IPS-15b (cell line): ENCODE data around the gene PRDM15.

Experiments
- H3K27me3 ChIP-seq: one replicate; pipeline ENCODE4 v1.6.1; 2013; ENCODE audit warnings: low read length; ENCODE audit not compliant: control insufficient read depth, insufficient read depth
- H3K36me3 ChIP-seq: one replicate; pipeline ENCODE4 v1.6.1; 2013; ENCODE audit warnings: low read length; ENCODE audit not compliant: control insufficient read depth, insufficient read depth
- H3K4me1 ChIP-seq: one replicate; pipeline ENCODE4 v1.6.1; 2013; ENCODE audit warnings: mild to moderate bottlenecking, low read length; ENCODE audit not compliant: control insufficient read depth, insufficient read depth
- H3K4me3 ChIP-seq: one replicate; pipeline ENCODE4 v1.5.1; 2013; ENCODE audit warnings: low read depth, low read length
- H3K9ac ChIP-seq: one replicate; pipeline ENCODE4 v1.6.1; 2013; ENCODE audit warnings: low read depth, mild to moderate bottlenecking, low read length
- H3K9me3 ChIP-seq: one replicate; pipeline ENCODE4 v1.6.1; 2013; ENCODE audit warnings: mild to moderate bottlenecking, low read length; ENCODE audit not compliant: control insufficient read depth, insufficient read depth

The PRDM15 gene

GRCh38 chr21:41878831-41879189 is 334 bp downstream of the PRDM15 start:
- Histone ChIP-seq H3K36me3 (no peaks in the 10 kb centered on the region), H3K4me1 (peaks cover 6% of the 10 kb centered on the region), H3K9ac (no peak overlapping the region), H3K4me3 (no peak overlapping the region), H3K9me3 (no peaks in the 10 kb centered on the region), H3K27me3 (no peaks in the 10 kb centered on the region)

- Histone ChIP-seq H3K4me1 (peaks cover 6% of the 10 kb centered on the region), H3K4me3 (peak overlapping the region; percentile 75), H3K9ac (no peak overlapping the region), H3K27me3 (no peaks in the 10 kb centered on the region), H3K9me3 (no peaks in the 10 kb centered on the region), H3K36me3 (no peaks in the 10 kb centered on the region)
Measured at GRCh38 chr21:41877901-41878830, 978 bp downstream of the PRDM15 start.

DNA sequence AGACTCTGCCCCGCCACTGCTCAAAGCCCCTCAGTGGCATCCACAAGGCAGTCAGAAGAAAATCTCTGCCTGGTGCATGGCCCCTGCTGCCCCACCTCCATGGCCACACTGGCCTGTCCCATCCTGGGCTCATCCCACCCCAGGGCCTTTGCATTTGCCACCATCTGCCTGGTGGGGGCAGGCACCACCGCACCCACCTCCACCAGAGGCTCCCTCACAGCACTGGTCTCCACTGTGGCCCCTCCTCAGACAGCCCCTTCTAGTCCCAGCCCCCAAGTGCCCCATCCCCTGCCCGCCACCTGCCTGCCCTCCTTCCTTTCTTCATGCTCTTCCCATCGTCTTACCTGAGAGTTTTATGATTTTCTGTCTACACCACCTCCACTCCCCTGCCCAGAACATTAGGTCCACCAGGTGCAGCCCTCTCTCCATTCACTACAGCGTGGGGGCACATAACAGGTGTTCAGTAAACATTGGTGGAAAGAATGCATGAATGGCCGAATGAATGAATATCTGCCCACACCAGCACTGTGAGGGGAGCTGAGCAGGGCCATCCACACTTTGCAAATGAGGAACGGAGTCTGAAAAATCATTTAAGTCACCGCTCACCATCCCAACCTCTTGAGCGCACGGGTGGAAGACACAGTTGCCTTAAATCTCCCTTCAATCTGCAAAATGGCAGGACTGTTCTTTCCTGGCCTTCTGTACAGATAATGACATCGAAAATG is 2.1 kb downstream of the PRDM15 start:
- Histone ChIP-seq H3K4me1 (peaks cover 6% of the 10 kb centered on the region), H3K9me3 (no peaks in the 10 kb centered on the region), H3K4me3 (no peak overlapping the region), H3K36me3 (no peaks in the 10 kb centered on the region), H3K9ac (no peak overlapping the region), H3K27me3 (no peaks in the 10 kb centered on the region)

DNA sequence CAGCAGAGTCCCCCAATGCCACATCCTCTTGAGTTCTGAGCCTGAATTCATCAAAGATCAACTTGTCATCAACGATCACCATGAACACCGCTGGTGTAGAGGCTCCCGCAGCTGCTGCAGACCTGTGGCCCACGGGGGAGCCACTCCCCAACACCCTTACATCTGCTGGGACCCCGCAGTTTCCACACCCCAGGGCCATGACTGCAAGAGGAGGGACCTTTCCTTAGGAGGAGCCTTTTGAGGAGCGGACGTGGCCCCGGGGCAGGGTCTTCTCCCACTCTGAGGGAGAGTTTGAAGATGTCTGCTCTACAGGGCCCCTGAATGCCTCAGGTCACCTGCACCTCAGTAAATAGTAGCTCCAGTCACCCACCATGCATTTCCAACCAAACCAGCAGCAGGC is 2.7 kb downstream of the PRDM15 start:
- Histone ChIP-seq H3K9ac (no peak overlapping the region), H3K4me1 (peaks cover 6% of the 10 kb centered on the region), H3K9me3 (no peaks in the 10 kb centered on the region), H3K36me3 (no peaks in the 10 kb centered on the region), H3K27me3 (no peaks in the 10 kb centered on the region), H3K4me3 (no peak overlapping the region)

- peaks cover 6% of the 10 kb centered on the region for H3K4me1 ChIP-seq
- H3K36me3 ChIP-seq, result no peaks in the 10 kb centered on the region
- H3K9me3 ChIP-seq, result no peaks in the 10 kb centered on the region
- no peak overlapping the region for H3K4me3 ChIP-seq
- H3K9ac ChIP-seq, result no peak overlapping the region
- H3K27me3 ChIP-seq, result no peaks in the 10 kb centered on the region
Measured at GRCh38 chr21:41875086-41875485, 4.1 kb downstream of the PRDM15 start.

GRCh38 chr21:41874611-41875010 is 4.5 kb downstream of the PRDM15 start:
- Histone ChIP-seq H3K4me1 (peaks cover 6% of the 10 kb centered on the region), H3K9ac (no peak overlapping the region), H3K9me3 (no peaks in the 10 kb centered on the region), H3K4me3 (no peak overlapping the region), H3K36me3 (no peaks in the 10 kb centered on the region), H3K27me3 (no peaks in the 10 kb centered on the region)

DNA sequence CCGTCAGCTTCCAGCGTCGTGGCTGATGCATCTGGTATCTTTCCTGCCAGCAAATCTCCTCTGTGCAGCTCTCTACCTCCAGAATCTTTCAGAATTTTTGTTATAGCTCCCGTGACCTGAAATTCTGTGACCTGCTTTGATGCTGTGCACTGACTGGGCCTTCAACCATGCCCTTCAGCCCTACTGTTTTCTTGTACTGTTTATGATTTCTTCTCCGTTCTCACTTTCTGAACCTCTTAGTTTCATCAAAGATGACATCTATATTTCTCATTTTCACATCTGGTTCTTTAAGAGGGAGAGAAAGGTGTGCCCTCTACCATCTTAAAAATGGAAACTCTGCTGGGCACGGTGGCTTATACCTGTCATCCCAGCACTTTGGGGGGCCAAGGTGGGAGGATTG is 5.7 kb downstream of the PRDM15 start:
- no peak overlapping the region for H3K4me3 ChIP-seq

GRCh38 chr21:41873005-41873404 is 6.1 kb downstream of the PRDM15 start:
- Histone ChIP-seq H3K4me3 (no peak overlapping the region), H3K4me1 (peaks cover 4% of the 10 kb centered on the region), H3K27me3 (no peaks in the 10 kb centered on the region), H3K36me3 (no peaks in the 10 kb centered on the region), H3K9me3 (no peaks in the 10 kb centered on the region), H3K9ac (no peak overlapping the region)

More for the DNA sequence above, 5.7 kb downstream of the PRDM15 start:
- H3K4me1 ChIP-seq, result peaks cover 6% of the 10 kb centered on the region
- H3K36me3 ChIP-seq, result no peaks in the 10 kb centered on the region
- no peaks in the 10 kb centered on the region for H3K27me3 ChIP-seq
- no peaks in the 10 kb centered on the region for H3K9me3 ChIP-seq
- no peak overlapping the region for H3K9ac ChIP-seq

GRCh38 chr21:41871293-41872030 is 7.7 kb downstream of the PRDM15 start:
- no peak overlapping the region for H3K4me3 ChIP-seq
- H3K4me1 ChIP-seq, result no peaks in the 10 kb centered on the region
- H3K36me3 ChIP-seq, result no peaks in the 10 kb centered on the region
- no peaks in the 10 kb centered on the region for H3K9me3 ChIP-seq
- H3K27me3 ChIP-seq, result no peaks in the 10 kb centered on the region
- no peak overlapping the region for H3K9ac ChIP-seq

DNA sequence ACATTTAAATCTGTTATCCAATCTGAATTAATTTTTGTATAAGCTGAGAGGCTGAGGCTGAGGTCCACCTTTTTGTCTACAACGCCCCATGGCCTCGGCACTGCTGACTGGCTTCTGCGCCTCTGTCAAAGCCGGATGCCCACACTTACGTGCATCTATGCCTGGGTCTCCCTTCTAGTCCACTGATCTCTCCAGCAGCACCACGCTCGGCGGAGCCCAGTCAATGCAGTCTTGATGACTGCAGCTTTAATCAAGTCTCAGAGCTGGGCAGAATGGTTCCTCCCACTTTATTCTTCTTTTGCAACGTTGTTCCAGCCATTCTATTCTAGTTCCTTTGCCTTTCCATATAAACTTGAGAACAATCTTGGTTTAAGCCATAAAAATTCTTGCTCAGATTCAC is 9.4 kb downstream of the PRDM15 start:
- Histone ChIP-seq H3K36me3 (no peaks in the 10 kb centered on the region), H3K9me3 (no peaks in the 10 kb centered on the region), H3K4me3 (no peak overlapping the region), H3K4me1 (no peaks in the 10 kb centered on the region), H3K9ac (no peak overlapping the region), H3K27me3 (no peaks in the 10 kb centered on the region)

DNA sequence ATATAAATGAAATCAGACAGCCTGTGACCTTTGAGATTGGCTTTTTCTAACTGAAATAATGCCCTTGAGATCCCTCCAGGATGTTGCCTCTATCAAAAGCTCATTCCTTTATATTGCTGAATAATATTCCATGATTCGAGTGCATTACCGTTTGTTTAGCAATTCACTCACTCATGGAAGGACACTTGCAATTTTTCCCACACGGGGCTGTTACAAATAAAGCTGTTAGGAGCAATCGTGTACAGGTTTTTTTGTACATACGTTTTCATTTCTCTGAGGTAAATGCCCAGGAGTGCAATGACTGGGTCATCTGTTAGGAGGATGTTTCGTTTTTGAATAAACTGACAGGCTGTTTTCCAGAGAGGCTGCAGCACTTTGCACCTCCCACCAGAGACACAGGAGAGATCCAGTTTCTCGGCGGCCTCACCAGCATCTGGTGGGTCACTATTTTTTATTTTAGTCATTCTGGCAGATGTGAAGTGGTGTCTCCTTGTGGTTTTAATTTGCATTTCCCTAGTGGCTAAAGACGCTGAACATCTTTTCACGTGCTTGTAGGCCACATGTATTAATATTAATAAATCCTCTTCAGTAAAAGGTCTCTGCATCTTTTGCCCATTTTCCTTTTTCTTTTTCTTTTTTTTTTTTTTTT is 11.0 kb downstream of the PRDM15 start:
- H3K4me1 ChIP-seq, result no peaks in the 10 kb centered on the region

More for the DNA sequence above, 11.0 kb downstream of the PRDM15 start:
- Histone ChIP-seq H3K4me3 (no peak overlapping the region), H3K9ac (no peak overlapping the region), H3K27me3 (no peaks in the 10 kb centered on the region), H3K36me3 (no peaks in the 10 kb centered on the region), H3K9me3 (no peaks in the 10 kb centered on the region)
